Heart left ventricle (tissue), 13 donors: ENCODE measurements around the gene PAPOLA.

ENCODE experiments used
- POLR2A ChIP-seq, 2 donors: fragments of 450-650 bp; IDR thresholded peaks; one replicate each; pipeline ENCODE4 v1.6.1; 2017; ENCODE audit warnings: antibody characterized with exemption in 2 of 2, mild to moderate bottlenecking in 2 of 2, moderate library complexity in 2 of 2
- TF ChIP-seq, protein P1 (sequence below), 12 donors: fragments of 200-600 bp; sonication (generic) in 4 of 12; IDR thresholded peaks; one replicate each; pipeline versions ENCODE4 v1.5.0 to v1.8.0; 2018 to 2022; ENCODE audit warnings: antibody characterized with exemption in 12 of 12, mild to moderate bottlenecking in 5 of 12
- donor health status: ischemic (EF 13 %, LVEDD 7.1; RV severe dilation, severe dysfunction).
- donor health status: DM: no; HTN: yes; CAD: no.
- donor health status: DM: no; HTN: no; CAD: no.
- donor health status: ischemic (EF 25% LVEDD 6.9; RV normal size, moderate dysfunction).
- donor health status: ischemic (EF 25% LVEDD 5.7; RV mildly dilated, moderate dysfunction).
- donor health status: ischemic (EF 35%, LVEDD 5.7; RV mildly dilated, moderate dysfunction).
- donor health status: nonischemic (EF 11% LVEDD 7.7; RV severe dilation, severe dysfunction).
- donor health status: DM: yes; HTN: yes; CAD: no.
- donor health status: PGD.
- donor health status: ischemic (EF 29% LVEDD 5.4; RV normal size, mild dysfunction).
- donor health status: nonischemic (EF 23%, LVEDD 6.1; RV moderate dilation, normal function).

DNA sequence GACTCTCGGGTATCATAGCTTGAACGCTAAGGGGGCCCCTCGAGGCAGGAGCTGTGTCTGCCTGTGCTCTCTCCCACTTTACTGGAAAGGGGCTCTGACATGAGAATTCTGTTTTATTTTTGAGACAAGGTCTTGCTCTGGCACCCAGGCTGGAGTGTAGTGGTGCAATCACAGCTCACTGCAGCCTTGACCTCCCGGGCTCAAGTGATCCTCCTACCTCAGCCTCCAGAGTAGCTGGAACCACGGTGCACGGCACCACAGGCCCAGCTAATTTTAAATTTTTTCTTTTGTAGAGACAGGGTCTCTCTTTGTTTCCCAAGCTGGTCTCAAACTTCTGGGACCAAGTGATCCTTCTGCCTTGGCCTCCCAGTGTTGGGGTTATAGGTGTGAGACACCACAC is 77.7 kb downstream of the PAPOLA start:
- no peak for TF ChIP-seq POLR2A (IDR thresholded peaks at IDR 0.05)
- TF ChIP-seq, protein P1, sequence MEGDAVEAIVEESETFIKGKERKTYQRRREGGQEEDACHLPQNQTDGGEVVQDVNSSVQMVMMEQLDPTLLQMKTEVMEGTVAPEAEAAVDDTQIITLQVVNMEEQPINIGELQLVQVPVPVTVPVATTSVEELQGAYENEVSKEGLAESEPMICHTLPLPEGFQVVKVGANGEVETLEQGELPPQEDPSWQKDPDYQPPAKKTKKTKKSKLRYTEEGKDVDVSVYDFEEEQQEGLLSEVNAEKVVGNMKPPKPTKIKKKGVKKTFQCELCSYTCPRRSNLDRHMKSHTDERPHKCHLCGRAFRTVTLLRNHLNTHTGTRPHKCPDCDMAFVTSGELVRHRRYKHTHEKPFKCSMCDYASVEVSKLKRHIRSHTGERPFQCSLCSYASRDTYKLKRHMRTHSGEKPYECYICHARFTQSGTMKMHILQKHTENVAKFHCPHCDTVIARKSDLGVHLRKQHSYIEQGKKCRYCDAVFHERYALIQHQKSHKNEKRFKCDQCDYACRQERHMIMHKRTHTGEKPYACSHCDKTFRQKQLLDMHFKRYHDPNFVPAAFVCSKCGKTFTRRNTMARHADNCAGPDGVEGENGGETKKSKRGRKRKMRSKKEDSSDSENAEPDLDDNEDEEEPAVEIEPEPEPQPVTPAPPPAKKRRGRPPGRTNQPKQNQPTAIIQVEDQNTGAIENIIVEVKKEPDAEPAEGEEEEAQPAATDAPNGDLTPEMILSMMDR (IDR thresholded peaks at IDR 0.05): no peak
